GM18867 (cell line): Measurements from ENCODE around the gene SMIM7.

ENCODE experiments used
- ATAC-seq: cut with Tn5 transposase; IDR thresholded peaks from one replicate; pipeline ENCODE4 v1.9.1; 2021; ENCODE audit warnings: mild to moderate bottlenecking, moderate library complexity; ENCODE audit not compliant: unreplicated experiment

The SMIM7 gene

DNA sequence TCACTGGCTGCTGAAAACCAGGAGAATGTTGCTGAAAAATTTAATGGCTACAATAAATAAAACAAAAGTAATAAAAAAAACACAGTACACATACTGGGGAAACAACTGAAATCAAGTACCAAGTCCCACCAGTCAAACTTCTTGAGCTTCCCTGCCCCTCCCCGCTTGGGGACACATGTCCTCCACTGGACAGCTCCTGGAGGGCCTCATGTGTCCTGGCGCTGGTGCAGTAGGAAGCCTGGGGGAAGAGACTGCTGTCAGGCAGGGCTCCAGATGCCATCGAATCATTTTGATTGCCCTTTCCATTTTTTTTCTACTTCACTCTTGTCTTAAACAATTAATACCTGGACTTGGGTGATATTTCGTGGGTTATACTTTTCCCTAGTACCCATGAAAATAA, 61.1 kb downstream of the SMIM7 start:
- ATAC-seq, result no peak

GRCh38 chr19:16596399-16596798, 63.5 kb downstream of the SMIM7 start:
- no peak for ATAC-seq
